Mucosa of descending colon (tissue), 3 donors: ENCODE data around the gene ETV3. TPM values are rescaled to one million over a fixed set of nuclear protein-coding genes. Genes with fewer than 3 reads are reported as not detected.

Experiments
- ATAC-seq: fragments of 200-7000 bp; cut with Tn5 transposase; one replicate; pipeline ENCODE4 v1.9.1; 2020; ENCODE audit warnings: mild to moderate bottlenecking, moderate library complexity
- DNase-seq, 3 donors: peaks; one replicate each; pipeline ENCODE4 v3.0.0-alpha.2; 2020
- H3K36me3 ChIP-seq: fragments of 200-600 bp; one replicate; pipeline ENCODE4 v1.8.0; 2021; ENCODE audit warnings: low read depth, mild to moderate bottlenecking
- H3K4me1 ChIP-seq: fragments of 200-600 bp; one replicate; pipeline ENCODE4 v1.8.0; 2021; ENCODE audit warnings: low read depth, mild to moderate bottlenecking
- H3K4me3 ChIP-seq: fragments of 200-600 bp; one replicate; pipeline ENCODE4 v1.8.0; 2021; ENCODE audit warnings: mild to moderate bottlenecking
- H3K9me3 ChIP-seq: fragments of 200-600 bp; one replicate; pipeline ENCODE4 v1.8.0; 2021; ENCODE audit warnings: mild to moderate bottlenecking
- intact Hi-C, 2 donors: fragments of 100-400 bp; cut with DNase I in 1 of 2; cut with micrococcal nuclease in 1 of 2; formaldehyde crosslinking; loops; one replicate each; pipeline versions ENCODE4 v1.11.0 to v1.11.1; 2022; cut with DNase I, micrococcal nuclease
- total RNA-seq, 3 donors: library from RNA; stranded (reverse); fragmentation: NEBNext Ultra II Directional in 2 of 3; extraction: Animal tissue kit (Norgen Biotek cat#: 25700) in 2 of 3; gene quantifications; one replicate each; pipeline versions ENCODE4 v1.2.1 to v1.2.4, GENCODE V29; 2021 to 2023
- TF ChIP-seq, protein P1 (sequence below): fragments of 200-600 bp; IDR thresholded peaks from one replicate; pipeline ENCODE4 v1.8.0; 2022; ENCODE audit warnings: antibody characterized with exemption, mild to moderate bottlenecking
- donor health status: DM: no; HTN: no; CAD: no; lungs with moderate emphysema.
- donor health status: DM: no; HTN: no; CAD: no.
- donor health status: DM: no; HTN: yes; CAD: no.

ETV3 gene
- total RNA-seq, 3 donors from 2014 or later, result 32.6 to 36.3 (median 35.9) TPM

DNA sequence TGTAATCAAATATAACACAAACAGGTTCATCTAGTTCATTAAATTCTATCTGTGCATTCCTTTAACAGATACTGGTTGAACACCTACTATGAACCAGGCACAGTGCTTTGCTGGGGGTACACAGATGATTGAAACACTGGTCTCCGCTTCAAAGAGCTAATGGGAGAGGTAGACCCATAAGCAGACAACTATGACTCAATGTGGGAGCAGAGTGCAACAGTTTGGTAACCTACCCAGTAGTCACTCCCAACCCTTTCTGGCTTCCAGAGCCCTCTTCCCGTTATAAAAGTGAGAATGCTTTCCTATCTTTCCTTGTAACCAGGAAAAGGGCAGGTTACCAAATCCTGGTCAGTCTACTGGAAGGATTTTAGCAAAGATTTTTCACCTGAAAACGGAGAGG lies 8.0 kb upstream of the ETV3 start:
- TF ChIP-seq, protein P1, sequence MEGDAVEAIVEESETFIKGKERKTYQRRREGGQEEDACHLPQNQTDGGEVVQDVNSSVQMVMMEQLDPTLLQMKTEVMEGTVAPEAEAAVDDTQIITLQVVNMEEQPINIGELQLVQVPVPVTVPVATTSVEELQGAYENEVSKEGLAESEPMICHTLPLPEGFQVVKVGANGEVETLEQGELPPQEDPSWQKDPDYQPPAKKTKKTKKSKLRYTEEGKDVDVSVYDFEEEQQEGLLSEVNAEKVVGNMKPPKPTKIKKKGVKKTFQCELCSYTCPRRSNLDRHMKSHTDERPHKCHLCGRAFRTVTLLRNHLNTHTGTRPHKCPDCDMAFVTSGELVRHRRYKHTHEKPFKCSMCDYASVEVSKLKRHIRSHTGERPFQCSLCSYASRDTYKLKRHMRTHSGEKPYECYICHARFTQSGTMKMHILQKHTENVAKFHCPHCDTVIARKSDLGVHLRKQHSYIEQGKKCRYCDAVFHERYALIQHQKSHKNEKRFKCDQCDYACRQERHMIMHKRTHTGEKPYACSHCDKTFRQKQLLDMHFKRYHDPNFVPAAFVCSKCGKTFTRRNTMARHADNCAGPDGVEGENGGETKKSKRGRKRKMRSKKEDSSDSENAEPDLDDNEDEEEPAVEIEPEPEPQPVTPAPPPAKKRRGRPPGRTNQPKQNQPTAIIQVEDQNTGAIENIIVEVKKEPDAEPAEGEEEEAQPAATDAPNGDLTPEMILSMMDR, result no peak
- H3K4me3 ChIP-seq, result no peak overlapping the region
- ATAC-seq, result peak; percentile 80
- H3K4me1 ChIP-seq, result no peaks in the 10 kb centered on the region
- no peaks in the 10 kb centered on the region for H3K9me3 ChIP-seq
- DNase-seq, result no peak
- intact Hi-C loops, result no loop called here
- no peaks in the 10 kb centered on the region for H3K36me3 ChIP-seq

DNA sequence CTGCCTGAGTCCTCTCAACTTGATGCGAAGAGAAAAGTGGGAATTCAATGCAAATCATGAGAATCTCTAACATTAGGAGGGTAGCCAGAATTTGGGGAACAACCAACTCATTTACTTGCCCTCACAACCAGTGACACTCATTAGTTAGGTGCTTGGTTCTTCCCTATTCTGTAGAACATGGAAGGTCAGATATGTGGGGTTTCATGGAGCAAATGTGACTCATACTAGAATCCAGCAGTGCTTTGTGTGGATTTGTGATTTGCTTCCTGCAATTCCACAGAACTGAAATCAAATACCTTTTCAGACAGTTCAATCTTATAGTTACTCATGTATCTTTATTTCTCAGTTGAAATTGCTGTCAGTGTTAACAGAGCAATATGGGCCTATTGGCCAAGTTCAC lies 6.9 kb upstream of the ETV3 start:
- H3K4me3 ChIP-seq, result no peak overlapping the region
- TF ChIP-seq, protein P1, result no peak
- intact Hi-C loops, result no loop called here
- no peaks in the 10 kb centered on the region for H3K9me3 ChIP-seq
- no peaks in the 10 kb centered on the region for H3K36me3 ChIP-seq
- peak; percentile 17 for ATAC-seq
- no peaks in the 10 kb centered on the region for H3K4me1 ChIP-seq
- no peak for DNase-seq

DNA sequence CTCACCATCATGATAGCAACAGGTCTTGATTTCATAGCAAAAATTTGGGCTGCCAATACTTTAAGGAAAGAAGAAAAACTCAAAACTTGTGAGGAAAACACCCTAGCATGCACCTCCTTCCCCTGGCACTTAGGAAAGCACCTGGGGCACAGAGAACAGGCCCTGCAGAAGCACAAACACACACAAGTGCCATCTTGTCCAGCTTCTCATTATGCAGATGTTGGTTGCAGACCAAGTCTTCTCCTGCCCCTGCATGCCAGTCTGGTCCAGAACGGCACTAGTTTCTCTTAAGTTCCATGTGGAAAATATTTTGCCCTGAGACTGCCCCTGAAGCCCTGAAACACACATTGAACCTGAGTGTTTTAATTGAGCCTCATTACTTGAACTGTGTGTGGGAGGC lies 6.3 kb upstream of the ETV3 start:
- TF ChIP-seq, protein P1, result no peak
- Histone ChIP-seq H3K4me3 (no peak overlapping the region), H3K36me3 (no peaks in the 10 kb centered on the region), H3K9me3 (no peaks in the 10 kb centered on the region), H3K4me1 (no peaks in the 10 kb centered on the region)
- ATAC-seq (no peak), DNase-seq (no peak)
- intact Hi-C loops, result no loop called here

DNA sequence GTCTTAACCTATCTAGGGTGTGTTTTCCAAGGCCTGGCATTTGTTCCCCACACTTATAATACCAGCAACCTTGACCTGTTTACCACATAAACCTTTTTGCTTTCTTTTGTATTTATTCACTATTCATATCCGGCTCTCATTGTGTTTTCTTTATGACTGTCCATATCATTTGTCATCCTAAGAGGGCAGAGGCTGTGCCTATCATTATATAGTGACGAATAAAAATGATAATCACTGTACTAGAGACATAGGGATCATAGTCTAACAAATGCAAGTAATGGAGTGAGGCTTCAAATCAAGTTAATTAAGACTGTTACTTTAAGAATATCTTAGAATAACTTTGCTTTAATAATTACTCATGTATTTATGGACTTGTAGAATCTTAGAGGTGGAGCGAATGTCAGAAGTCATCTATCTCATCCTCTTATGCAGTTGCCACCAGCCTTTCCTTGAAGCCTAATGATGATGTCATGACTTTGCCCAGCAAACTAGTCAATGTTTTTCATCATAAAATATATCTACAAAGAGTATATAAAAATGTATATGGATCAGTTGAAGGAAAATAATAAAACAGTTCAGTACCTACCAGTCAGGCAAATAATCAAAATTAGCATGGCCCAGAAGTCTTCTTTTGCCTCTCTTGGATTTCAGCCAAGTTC lies 4.7 kb upstream of the ETV3 start:
- no peak for DNase-seq
- Histone ChIP-seq H3K4me1 (peaks cover 4% of the 10 kb centered on the region), H3K4me3 (no peak overlapping the region), H3K36me3 (no peaks in the 10 kb centered on the region), H3K9me3 (no peaks in the 10 kb centered on the region)
- intact Hi-C loops, result no loop called here
- TF ChIP-seq, protein P1, result no peak
- ATAC-seq, result no peak

DNA sequence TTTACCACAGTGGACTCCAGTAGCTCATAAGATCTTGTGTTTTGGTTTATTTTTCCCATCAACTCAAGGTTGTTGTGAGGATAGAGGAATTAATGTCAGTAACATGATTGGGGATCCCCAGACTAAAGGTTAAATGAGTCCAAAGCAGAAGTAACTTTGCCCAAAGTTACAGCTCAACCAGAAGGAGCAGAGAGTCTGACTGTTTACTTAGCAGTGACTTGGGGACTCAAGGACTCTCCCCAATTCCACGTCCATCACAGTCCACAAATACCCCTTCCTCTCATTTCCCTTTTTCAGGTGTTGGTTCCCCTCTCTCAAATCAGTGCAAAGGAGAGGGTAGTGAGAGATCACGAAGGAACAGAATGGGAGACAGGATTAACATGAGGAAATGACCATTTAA lies 4.0 kb upstream of the ETV3 start:
- DNase-seq (no peak), ATAC-seq (no peak)
- H3K36me3 ChIP-seq, result no peaks in the 10 kb centered on the region
- TF ChIP-seq, protein P1, result no peak
- intact Hi-C loops, result no loop called here
- H3K9me3 ChIP-seq, result no peaks in the 10 kb centered on the region
- H3K4me1 ChIP-seq, result peaks cover 4% of the 10 kb centered on the region
- H3K4me3 ChIP-seq, result no peak overlapping the region
